Left lung (tissue), 10 donors: ENCODE data around the gene DAB2IP. TPM values are rescaled to one million over a fixed set of nuclear protein-coding genes. Genes with fewer than 3 reads are reported as not detected.
A peak's percentile ranks its signal among the peaks of the same experiment; 100 is the strongest.

Experiments used
- ATAC-seq: fragments of 200-7000 bp; cut with Tn5 transposase; one replicate; pipeline ENCODE4 v1.9.1; 2020; ENCODE audit warnings: moderate library complexity
- DNase-seq, 4 donors: peaks; one replicate each; pipeline ENCODE4 v3.0.0-alpha.2; 2013 to 2020
- H3K27ac ChIP-seq, 2 donors: fragments of 200-600 bp; sonication (generic) in 1 of 2; one replicate each; pipeline versions ENCODE4 v1.5.0 to v1.8.0; 2020 to 2021
- H3K27me3 ChIP-seq, 2 donors: fragments of 200-600 bp; sonication (generic) in 1 of 2; one replicate each; pipeline versions ENCODE4 v1.5.0 to v1.8.0; 2020 to 2021
- H3K36me3 ChIP-seq, 2 donors: fragments of 200-600 bp; sonication (generic) in 1 of 2; one replicate each; pipeline versions ENCODE4 v1.5.0 to v1.8.0; 2020 to 2021
- H3K4me1 ChIP-seq, 2 donors: fragments of 200-600 bp; one replicate each; pipeline ENCODE4 v1.8.0; 2021
- H3K4me3 ChIP-seq, 2 donors: fragments of 200-600 bp; sonication (generic) in 1 of 2; one replicate each; pipeline versions ENCODE4 v1.5.0 to v1.8.0; 2020 to 2021; ENCODE audit warnings: mild to moderate bottlenecking in 1 of 2
- H3K9me3 ChIP-seq, 2 donors: fragments of 200-600 bp; sonication (generic) in 1 of 2; one replicate each; pipeline versions ENCODE4 v1.5.0 to v1.8.0; 2020 to 2021
- intact Hi-C, 2 donors: fragments of 100-400 bp; cut with DNase I; formaldehyde crosslinking; loops; one replicate each; pipeline versions ENCODE4 v1.11.2 to v1.14.2; 2022
- polyA plus RNA-seq, 6 donors: library from polyadenylated mRNA; unstranded; fragments of 120-200 nt; gene quantifications; one replicate each; pipeline ENCODE4 v1.2.1, GENCODE V29; 2013; ENCODE audit not compliant: insufficient read length in 6 of 6
- total RNA-seq, 2 donors: library from RNA; stranded (reverse); fragmentation: NEBNext Ultra II Directional; extraction: Animal tissue kit (Norgen Biotek cat#: 25700); gene quantifications; one replicate each; pipeline ENCODE4 v1.2.1, GENCODE V29; 2021
- TF ChIP-seq, protein P1 (sequence below), 2 donors: fragments of 200-600 bp; sonication (generic) in 1 of 2; IDR thresholded peaks; one replicate each; pipeline versions ENCODE4 v1.5.0 to v1.8.0; 2021; ENCODE audit warnings: antibody characterized with exemption in 2 of 2
- donor health status: DM: no; HTN: yes; CAD: no.
- donor health status: DM: no; HTN: no; CAD: no.

Gene DAB2IP
- total and polyA plus RNA-seq, 8 donors, result 25.0 to 53.4 (median 34.6) TPM

DNA sequence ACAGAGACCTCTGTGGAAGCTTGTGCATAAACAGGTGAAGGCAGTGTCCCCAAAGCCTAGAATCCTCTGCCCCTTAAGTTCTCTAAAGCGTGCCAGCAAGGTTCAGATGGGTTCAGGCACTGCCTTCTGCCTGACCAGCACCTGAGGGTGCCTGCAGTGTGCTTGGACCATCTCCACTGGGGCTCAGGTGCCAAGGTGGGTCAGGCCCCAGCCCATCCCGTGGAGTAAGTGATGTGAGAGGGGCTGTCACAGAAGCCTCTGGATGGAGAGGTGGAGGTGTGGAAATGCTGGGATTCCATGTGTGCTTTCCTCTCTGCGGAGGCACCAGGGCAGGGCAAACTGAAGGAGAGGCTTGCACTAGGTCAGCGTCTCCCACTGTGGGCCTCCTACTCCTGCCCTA, 118.5 kb downstream of the DAB2IP start:
- peaks cover 0 to 86% of the 10 kb centered on the region in 2 donors for H3K36me3 ChIP-seq

DNA sequence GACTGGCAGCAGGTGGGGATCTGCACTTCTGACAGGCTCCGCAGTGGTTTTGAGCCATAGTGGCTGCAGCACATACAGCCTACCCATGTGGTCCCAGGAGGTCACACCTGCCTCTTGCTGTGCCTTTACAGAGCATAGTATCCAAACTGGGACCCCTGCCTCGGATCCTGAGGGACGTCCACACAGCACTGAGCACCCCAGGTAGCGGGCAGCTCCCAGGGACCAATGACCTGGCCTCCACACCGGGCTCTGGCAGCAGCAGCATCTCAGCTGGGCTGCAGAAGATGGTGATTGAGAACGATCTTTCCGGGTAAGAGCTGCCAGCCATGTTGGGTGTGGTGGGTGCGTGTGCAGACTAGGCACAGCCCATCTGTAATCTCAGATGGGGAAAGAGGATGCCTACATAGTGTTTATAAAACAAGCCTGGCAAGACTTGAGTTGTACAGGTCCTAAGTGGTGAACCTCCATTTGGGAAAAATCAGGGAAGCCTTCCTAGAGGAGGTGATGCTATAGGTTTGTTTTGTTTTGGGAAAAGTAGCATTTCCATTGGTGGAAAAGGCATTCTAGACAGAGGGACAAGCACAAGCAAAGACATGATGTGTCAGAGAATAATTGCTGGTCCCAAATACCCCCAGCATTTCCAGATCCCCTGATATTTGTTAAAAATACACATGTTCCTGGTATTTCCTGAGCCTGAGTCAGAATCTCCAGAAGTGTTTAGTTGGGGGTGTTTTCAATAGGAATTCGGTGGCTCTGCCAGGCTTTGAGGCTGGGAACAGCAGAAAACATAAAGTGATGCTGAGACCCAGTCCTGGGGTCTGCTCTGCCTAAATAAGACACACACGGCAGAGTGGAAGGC, 119.2 kb downstream of the DAB2IP start:
- Histone ChIP-seq H3K27me3 (no peaks in the 10 kb centered on the region), H3K36me3 (peaks cover 0 to 93% of the 10 kb centered on the region in 2 donors), H3K9me3 (no peaks in the 10 kb centered on the region), H3K4me3 (no peak overlapping the region), H3K27ac (no peak overlapping the region), H3K4me1 (no peaks in the 10 kb centered on the region)
- TF ChIP-seq, protein P1, sequence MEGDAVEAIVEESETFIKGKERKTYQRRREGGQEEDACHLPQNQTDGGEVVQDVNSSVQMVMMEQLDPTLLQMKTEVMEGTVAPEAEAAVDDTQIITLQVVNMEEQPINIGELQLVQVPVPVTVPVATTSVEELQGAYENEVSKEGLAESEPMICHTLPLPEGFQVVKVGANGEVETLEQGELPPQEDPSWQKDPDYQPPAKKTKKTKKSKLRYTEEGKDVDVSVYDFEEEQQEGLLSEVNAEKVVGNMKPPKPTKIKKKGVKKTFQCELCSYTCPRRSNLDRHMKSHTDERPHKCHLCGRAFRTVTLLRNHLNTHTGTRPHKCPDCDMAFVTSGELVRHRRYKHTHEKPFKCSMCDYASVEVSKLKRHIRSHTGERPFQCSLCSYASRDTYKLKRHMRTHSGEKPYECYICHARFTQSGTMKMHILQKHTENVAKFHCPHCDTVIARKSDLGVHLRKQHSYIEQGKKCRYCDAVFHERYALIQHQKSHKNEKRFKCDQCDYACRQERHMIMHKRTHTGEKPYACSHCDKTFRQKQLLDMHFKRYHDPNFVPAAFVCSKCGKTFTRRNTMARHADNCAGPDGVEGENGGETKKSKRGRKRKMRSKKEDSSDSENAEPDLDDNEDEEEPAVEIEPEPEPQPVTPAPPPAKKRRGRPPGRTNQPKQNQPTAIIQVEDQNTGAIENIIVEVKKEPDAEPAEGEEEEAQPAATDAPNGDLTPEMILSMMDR (IDR thresholded peaks at IDR 0.05), result no peak
- DNase-seq (peak in 2 of 4 donors; percentile 15 to 42), ATAC-seq (no peak)
- intact Hi-C loops, result no loop called here

More for the DNA sequence above, 118.5 kb downstream of the DAB2IP start:
- TF ChIP-seq, protein P1 (IDR thresholded peaks at IDR 0.05), result no peak
- intact Hi-C loops, result no loop called here
- no peaks in the 10 kb centered on the region for H3K27me3 ChIP-seq
- peaks cover 0 to 6% of the 10 kb centered on the region in 2 donors for H3K4me1 ChIP-seq
- H3K27ac ChIP-seq, result no peak overlapping the region
- H3K4me3 ChIP-seq, result no peak overlapping the region
- ATAC-seq, result no peak
- H3K9me3 ChIP-seq, result no peaks in the 10 kb centered on the region
- peak in 2 of 4 donors; percentile 19 to 48 for DNase-seq

DNA sequence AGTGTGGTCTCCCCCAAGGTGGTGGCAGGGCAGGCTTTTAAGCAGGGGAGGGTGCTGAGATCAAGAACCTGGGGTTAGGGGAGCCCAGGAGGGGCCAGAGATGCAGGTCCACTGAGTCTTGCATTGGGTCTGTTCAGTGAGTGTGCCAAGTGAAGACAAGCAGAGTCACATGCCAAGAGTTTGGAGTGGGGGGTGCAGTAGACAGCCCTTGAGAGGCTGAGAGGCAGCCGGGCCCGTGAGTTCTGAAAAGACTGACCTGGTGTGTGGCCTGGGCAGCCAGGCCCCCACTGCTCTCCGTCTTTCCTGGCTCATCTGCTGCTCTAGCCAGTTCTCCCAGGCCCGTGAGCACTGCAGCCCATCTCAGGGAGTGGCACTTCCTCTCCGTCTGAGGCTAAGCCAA, 120.0 kb downstream of the DAB2IP start:
- Histone ChIP-seq H3K4me1 (no peaks in the 10 kb centered on the region), H3K27me3 (no peaks in the 10 kb centered on the region), H3K27ac (no peak overlapping the region), H3K36me3 (peaks cover 0 to 95% of the 10 kb centered on the region in 2 donors), H3K4me3 (no peak overlapping the region), H3K9me3 (no peaks in the 10 kb centered on the region)
- peak; percentile 21 for ATAC-seq
- TF ChIP-seq, protein P1 (IDR thresholded peaks at IDR 0.05), result no peak
- peak in 2 of 4 donors; percentile 29 to 49 for DNase-seq
- intact Hi-C loops, result no loop called here

DNA sequence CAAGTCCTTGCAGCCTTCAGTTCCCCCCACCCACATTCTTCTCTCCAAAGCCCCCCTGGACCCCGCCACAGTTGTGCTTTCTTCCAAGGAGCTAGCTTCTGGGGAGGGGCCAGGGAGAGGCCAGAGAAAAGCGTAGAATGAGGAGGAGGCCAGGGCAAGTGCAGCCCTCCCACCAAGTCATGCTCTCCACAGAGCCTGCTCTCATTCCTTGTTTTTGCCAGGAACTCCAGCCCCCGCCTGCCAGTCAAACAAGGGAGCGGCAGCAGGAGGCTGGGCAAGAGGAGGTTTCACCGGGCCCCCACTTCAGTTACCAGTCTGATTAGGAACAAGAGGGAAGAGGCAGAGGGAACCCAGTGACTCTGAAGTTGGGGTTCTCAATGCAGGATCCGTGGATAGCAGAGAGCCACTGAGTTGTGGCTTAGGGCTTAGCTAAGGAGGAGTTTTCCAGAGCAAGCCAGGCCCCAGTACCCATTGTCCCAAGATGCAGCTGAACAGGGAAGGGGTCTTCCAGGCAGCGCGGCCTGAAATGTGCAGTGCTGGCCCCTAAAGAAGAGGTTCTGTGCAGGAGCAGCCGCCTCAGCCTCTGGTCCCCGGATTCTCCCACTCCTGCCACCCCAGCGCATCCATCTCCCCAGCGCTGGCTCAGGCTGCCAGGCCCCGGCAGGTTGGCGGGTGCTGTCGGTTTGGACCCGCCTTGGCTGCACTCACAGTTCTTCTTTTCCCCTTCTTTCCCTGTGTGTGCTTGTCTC, 120.6 kb downstream of the DAB2IP start:
- TF ChIP-seq, protein P1 (IDR thresholded peaks at IDR 0.05), result no peak
- Histone ChIP-seq H3K27ac (no peak overlapping the region), H3K4me1 (no peaks in the 10 kb centered on the region), H3K4me3 (no peak overlapping the region), H3K27me3 (no peaks in the 10 kb centered on the region), H3K36me3 (peaks cover 0 to 95% of the 10 kb centered on the region in 2 donors), H3K9me3 (no peaks in the 10 kb centered on the region)
- intact Hi-C loops, result no loop called here
- ATAC-seq (peak; percentile 13), DNase-seq (peak in 2 of 4 donors; percentile 29 to 65)
